GM21423 (cell line): ENCODE results near the gene COL4A1.

Source experiments
- ATAC-seq: cut with Tn5 transposase; IDR thresholded peaks from one replicate; pipeline ENCODE4 v1.9.1; 2021; ENCODE audit warnings: mild to moderate bottlenecking, moderate library complexity; ENCODE audit not compliant: unreplicated experiment

The COL4A1 gene

DNA sequence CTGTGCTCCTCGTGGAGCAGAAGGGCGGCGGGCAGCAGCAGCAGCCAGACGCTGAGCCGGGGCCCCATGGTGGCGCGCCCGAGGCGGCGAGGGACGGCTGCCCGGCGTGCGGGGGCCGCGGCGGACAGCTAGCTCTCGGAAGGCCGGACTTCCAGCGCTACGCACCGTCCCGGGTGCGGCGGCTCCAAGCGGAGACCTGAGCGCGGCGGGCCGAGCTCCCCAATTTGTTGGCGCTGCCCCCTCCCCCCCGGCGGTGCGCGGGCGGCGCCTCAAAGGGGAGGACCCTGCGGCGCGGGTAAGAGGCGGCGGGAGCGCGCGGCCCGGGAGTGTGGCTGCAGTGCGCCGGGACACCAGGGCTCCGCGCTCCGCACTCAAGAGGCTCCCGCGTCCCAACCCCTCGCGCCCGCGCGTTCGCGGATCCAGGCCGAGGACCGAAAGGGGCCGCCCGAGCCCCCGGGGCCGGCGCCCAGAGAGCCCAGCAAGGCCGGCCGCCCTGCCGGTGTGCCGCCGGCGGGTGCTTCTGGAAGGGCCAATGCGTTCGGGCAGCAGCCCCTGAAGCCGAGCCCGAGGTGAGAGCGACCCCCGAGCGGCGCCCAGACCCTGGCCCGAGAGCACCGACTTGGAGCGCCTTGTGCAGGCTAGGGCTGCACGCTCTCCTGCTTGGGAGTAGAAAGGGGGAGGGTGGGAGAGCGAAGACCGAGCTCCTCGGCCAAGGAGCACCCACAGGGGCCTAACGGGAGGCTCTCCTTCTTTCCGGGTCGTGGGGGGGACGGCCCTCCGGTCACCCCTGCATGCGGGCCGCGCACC lies at the start of gene COL4A1, which contains the start of gene COL4A2:
Gene COL4A1 (minus strand): TSS at position 198 of the 807 bp plus-strand sequence. CDS start 130 bp downstream, at position 68.
Gene COL4A2 (plus strand): TSS at position 325 of the 807 bp plus-strand sequence. CDS start 620 bp downstream, outside the sequence.
- no peak for ATAC-seq

DNA sequence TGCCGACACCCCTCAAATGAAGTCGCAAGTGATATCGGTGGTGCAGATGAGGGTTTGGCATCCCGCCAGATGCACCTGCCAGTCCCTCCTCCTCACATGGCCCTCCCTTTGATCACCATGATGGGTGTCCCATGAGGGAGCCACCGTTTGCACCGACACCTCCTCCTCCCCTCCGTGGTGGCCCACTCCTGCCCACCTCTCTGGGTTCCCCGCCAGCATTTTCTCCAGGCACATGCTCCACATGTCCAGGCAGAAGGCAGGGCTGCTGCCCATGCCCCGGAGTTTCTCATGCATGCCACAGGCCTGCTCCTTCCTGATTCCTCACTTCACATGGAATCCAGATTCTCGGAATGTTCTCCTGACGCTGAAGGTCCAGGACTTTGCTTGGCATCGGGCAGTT lies 49.4 kb upstream of the COL4A1 start:
- no peak for ATAC-seq

DNA sequence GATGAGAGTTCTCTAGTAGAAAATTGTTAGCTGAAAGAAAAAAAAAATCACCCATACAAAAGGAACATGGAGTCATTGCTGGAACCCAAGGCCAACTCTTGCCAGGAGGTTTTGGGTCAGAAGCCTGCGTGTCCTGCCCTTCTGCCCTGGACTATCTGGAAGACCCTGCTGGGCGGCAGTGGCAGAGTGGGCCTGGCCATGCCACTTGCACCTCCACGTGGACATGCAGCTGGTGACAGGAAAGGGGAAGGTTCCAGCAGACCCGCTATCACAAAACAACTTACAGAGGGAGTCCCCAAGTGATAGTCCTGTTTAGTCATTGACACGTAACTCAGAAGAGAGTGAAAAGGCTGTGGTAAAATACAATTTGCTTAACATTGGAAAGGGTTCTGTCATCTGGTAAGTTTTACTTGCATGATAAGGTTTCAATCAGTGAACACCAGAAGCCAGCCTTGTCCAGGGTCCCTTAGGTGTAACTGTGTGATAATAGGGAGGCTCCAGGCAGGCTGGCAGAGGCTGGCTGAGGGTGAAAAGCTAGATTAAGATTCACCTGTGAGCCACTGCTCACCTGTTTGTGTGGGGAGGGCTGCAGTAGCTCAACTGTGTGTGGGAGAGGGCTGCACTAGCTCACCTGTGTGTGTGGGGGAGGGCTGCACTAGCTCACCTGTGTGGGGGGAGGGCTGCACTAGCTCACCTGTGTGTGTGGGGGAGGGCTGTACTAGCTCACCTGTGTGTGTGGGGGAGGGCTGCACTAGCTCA lies 47.9 kb upstream of the COL4A1 start:
- ATAC-seq = no peak

DNA sequence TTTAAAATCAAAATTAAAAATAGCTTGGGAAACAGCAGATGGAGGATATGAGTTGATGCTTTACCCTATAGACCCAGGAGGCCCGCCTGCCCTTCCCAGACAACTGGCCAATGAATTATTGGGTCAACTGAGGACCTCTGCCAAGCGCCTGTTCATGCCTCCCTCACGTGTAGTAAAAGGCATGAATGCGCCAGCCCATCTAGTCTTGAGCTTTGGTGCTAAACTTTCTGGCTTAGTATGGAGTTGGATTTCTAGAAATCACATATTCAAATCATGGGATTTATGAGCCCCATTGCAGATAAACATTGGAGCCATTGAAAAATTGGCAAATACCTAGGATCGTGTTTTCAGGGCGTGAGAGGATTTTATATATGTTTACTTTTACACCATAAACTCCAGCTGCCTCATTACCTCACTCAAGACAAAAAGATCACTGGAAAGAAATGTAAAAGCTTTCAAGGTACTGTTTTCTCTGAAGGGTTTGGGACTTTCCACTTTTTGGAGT lies 47.2 kb upstream of the COL4A1 start:
- no peak for ATAC-seq

DNA sequence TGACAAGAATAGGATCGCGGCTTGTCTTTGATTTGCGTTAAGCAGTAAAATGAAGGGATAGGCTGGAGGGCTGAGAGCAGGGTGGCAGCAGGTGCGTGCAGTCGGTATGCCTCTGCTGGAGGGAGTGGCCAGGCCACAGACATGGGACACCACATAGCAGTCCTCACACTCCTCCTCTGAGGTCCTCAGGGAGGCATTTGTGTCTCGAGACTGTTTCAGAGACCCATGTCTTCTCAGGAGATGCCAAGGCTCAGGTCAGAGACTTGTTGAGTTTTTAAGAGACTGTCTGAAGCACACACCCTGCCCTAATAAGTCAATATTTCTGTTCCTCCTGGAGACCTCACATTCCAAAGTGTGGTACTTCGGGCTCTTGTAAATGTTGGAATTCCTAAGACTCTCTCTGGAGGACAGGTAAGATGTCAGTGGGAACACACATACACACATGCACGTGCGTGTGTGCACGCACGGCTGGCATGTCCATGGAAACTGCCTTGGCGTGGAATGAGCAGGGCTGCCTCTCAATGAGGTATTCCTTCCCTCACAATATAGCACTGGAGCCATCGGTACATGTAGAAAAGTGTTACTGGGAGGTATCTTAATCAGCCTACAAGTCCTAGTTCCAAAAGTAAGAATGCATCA lies 46.5 kb upstream of the COL4A1 start:
- ATAC-seq = no peak

DNA sequence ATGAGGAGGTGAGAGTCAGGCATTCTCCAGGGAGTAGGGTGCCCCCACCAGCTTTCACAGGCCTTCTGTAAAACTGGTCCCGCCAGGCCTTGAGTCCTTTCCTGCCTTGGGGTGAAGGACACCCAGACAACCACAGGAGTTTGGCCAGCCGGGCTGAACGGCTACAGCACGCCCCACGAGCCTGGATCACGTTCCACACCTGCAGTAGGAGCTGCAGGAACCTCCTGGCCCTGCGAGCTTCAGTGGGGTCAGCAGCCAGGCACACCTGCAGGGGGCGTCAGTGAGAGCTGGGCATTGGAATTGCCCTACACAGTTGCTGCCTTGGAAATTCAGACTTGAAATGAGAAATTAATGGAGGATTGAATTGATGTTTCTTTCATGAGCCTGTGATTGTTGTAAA lies 45.8 kb upstream of the COL4A1 start:
- ATAC-seq = no peak

DNA sequence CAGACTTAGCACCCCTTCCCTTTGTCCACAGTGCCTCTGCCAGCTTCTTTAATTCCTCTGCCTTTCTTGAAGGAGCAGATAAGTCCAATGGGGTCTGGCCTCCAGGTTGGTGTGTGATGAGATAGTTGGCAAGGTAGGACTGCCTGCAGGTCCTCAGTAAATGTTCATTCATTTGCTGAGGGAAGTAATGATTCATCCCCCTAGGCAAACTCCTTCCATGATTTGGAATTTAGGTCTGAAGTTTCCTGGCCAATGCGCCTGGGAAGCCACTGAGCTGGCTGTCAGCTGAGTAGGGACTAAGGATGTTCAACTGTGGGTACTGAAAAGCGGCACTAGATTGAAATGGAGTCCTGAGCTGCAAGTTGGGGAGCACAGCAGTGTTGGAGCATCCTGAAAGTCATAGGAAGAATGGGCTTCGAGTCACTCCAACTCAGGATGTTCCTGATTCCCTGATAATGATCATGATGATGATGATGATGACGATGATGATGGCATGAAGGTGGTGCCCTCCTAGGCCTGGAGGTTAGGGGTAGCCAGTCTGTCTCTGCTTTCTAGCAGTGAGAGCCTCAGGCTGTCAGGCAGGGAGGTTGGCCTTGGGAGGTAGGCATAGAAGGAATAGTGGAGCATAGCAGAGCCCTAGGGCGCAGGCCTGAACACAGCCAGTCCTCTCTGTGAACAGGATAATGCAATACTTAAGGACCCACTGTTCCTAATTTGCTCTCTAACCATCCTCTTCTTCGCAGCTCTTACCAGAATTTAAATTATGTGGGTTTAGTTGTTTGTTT lies 44.9 kb upstream of the COL4A1 start:
- no peak for ATAC-seq

DNA sequence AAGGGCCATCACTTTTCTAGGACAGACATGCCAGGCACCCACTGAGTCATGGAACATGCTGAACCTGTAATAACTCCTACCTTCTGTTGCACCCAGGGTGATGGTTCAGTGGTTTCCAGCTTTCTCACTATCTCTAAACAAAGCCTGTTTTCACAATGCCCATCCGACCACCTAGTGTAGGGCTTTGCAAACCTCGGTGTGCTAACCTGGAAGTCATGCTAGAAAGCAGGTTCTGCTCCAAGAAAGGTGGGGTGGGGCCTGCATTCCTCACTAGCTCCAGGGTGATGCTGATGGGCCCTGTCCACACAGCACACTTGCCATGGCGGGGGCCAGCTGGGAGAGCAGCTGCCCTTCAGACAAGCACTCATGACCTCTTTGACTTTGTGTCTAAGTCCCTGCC lies 43.6 kb upstream of the COL4A1 start:
- no peak for ATAC-seq

DNA sequence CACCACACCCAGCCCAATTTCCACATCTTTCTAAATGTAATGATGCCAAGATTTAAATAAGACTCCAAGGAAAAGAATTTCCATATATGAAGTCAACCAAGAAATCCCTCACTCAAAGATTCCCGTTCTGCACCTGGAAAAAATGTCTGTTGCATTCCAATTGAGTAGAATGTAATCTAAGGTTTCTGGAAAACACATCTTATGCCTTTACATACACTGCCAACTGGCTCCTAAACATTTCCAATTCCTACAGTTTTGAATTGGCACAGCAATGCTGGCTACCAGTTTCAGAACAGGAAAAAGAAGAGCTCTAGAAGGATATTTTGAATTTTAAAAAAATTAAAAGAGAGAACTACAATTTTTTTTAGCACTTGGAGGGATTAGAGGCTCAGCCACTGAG lies 43.1 kb upstream of the COL4A1 start:
- ATAC-seq = no peak

DNA sequence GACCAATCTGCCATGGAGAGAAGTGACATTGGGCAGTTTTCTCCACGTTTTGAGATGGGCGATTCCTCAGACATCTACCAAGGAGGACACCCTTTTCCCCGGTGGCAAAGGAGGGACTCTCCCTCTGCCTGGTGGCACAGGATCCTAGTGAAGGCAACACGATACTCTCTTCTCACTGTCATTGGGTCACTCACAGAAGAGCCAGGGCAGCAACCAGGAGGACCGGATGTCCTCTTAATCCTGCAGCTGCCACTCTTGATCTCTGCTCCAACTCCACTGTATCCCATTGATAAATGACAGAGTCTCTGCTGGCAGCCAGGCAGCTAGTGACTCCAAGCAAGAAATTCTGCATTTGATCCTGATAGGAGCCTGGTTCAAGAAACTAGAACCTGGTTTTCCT lies 42.3 kb upstream of the COL4A1 start:
- no peak for ATAC-seq

DNA sequence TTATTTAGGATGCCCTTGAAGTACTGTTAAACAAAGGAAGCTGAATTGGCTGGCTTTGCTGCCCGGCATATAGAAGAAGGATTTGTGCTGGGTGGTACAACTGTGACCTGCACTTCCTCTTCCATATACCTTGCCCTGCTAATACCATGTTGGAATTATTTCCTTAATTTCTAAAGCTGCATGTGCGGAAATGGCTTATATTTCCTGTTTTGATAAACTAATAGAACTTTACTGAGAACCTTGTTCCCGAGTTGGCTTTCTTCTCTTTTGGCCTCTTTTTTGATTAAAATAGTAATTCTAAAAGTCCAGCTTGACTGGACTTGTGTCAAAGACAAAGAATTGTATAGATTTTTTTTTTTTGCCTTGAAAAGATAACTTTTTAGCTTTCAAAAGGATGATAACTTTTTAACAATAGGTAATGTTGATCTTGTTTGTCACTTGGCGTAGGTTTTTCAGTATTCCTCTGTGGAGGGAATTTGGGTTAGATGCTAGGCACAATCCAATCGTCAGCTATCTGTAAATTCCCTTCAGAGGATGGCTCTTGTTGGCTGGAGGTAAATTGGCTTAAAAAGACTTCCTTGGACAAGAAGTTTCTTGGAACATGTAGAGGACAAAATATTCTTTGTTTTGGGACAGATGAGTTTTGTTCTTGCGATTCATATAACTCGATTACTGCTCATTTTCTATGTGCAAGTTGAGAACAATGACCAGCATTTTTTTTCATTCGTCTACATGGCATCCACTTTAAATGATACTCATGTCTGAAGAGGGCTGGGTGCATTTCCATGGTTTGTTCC lies 41.5 kb upstream of the COL4A1 start:
- no peak for ATAC-seq

DNA sequence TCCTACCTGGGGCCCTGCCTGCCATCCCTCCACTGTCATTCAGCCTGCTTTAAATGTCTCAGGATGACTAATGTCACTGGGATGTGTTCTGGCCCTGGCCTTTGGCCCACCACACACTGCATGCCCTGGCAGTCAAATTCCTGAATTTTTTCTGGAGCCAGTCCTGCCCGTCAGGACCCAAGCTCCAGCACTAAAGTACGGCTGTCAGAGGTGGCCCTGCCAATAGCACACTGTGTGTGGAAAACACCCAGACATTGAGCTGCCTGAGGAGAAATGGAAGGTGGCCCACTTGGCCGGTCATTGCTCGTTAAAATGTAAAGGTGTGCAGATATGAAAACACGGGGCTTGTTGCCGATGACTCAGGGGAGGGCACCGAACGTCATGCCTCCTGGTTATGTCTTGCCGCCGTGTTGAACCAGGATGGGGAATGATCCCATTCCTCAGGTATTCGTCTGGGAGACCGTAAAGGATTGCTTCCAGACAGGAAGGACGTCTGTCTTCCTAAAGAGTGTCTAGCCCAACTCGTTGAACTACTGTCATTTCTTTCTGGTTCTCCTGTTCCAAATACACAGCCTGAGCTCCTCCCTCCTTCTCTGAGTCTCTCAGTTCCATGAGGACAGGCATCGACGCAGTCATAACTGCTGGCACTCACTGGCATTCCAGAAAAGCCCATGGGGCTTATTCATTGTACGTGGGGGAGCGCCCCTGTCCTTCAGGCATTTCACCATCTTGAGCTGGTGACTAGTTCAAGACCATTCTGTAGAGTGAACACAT lies 40.8 kb upstream of the COL4A1 start:
- ATAC-seq = no peak

DNA sequence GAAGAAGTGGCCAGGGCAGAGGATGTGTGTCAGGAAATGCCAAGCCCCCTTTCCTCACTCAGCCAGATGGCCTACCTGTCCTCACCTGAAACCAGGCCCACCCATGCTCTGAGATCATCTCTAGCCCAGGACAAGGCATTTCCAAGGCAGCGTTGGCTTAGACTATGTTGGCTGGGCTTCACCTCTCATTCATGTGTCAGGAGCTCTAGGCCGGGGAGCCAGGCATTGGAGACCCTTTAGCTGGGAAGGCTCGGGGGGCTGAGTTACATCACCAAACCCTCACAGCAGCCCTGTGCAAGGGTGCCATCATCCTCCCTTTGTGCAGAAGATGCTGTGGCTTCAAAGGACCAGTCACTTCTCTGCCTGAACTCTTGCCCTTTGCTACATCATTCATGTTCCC lies 40.1 kb upstream of the COL4A1 start:
- ATAC-seq = no peak

DNA sequence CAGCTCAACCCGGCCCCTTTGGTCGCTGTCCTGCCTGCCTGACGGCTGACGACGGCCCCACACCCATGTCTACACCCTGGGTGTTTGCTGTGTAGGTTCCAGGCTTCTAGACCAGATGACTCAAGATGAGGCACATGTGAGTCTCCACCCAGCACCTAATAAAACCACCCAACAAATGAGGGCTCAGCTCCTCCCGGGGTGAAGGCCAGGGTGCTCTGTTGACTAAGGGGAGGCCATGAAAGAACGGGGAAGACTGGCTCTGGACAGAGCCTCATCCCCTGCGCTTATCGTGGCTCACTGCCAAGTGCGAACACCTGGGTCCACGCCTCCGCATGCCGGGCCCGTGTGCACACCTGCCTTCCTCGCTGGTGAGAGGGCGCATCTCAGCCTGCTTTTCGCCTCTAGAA lies 39.7 kb upstream of the COL4A1 start:
- no peak for ATAC-seq

DNA sequence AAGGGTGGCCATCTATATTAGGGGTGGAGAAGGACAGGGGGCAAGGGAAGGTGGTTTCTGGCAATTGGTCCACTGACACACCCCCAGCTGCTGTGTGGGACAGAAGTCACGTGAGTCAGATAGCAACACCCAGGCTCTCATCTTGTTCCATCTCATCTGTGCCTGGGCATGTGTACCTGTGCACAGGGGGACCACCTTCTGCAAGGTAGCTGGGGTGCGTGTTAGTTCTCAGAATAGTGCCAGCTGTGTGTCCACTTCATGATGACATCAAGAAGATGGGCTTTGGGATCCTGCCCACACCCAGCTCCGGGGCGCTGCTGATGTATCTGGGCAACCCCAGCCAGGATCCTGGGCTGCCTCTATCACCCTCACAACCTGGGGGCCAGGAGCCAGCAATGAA lies 38.7 kb upstream of the COL4A1 start:
- ATAC-seq = no peak

DNA sequence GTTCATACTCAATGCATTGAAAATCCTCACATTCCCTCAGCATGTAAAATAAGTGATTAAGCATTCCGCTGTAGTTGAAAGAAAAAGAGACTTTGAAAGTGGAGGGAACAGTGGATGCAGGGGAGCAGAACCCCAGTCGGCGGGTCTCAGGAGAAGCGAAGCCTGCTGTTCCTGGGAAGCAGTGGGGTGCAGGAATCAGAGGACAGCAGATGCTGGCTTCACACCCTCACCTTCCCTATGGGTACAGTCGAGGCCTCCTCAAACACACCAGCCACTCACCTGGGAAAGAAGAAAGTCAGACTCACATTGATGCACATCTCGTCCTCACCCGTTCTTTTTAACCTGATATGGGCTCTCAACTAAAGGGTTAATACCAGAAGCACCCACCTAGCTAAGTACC lies 38.3 kb upstream of the COL4A1 start:
- ATAC-seq = no peak

DNA sequence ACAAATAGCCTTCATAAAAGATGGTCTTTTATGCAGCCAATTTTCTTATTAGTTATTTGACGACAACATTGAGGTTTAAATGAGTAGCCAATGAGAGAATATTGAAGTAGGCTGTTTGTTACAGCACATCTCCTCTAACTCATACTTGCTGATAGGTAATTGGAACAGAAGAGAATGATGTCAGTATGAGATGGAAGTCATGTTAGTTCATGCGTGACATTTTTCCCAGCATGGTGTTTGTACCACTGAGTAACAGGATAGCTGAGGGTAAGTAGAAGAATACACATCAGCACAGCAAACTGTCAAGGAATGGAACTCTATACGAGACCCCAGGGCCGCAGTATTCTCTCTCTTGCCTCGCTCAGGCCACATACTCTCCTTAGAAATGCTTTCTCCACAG lies 37.4 kb upstream of the COL4A1 start:
- ATAC-seq = no peak

DNA sequence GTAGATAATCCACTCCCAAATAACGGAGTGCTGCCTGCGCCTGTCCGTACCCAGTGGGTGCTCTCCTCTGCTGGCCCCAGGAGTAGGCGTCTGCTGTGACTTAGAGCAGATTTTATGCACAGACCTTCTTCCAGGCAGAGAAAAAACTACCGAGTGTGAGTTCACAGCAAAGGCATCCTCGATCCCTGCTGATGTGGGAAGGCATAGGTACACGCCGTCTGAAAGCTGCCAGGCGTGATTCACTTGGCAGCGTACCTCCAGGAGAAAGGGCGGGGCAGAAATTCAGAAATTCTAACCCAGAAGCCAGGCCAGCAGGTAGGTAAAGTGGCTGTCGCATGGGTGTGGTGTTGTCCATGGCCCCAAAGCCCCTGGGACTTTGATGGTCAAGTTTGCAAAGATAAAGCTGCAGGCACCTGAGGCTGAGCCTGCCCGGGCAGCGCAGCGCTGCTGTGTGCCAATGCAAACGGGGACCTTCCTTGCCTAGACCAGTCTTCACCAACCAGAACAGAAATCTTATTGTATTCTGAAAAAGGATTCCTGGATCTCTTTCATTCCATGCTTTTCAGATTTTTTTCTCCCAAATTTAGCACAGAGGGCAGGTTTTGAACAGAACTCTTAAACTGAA lies 36.4 kb upstream of the COL4A1 start:
- no peak for ATAC-seq

DNA sequence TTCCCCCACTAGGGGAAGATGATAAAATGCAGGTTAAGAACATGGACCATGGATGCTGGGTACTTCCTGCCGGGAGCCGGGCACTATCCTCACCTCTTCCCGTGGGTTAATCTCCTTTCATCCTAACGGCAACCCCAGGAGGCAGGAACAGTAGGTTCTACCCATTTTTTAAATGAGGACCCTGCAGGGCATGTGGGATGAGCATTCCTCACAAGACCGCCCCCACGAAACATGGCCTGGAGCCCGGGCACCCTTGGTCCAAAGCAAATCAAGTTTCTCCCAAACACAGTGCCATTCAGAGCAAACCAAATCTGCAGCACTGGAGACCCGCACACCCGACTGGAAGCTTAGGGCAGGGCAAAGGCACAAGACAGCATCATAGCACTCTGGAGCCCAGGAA lies 35.5 kb upstream of the COL4A1 start:
- no peak for ATAC-seq
